K562 (cell line): Measurements from ENCODE around the gene OR12D3. TPM values are rescaled to one million over a fixed set of nuclear protein-coding genes. Genes with fewer than 3 reads are reported as not detected.

Source experiments
- ATAC-seq: fragments of 200-7000 bp; cut with Tn5 transposase; 3 replicates; pipeline ENCODE4 v1.9.1; 2020; ENCODE audit warnings: moderate library complexity
- BruUV-seq: library from RNA; stranded (reverse); fragments of 400-500 nt; replicated peaks from 2 replicates; lab custom pipeline; 2021; lab: Mats Ljungman, UMichigan
- CTCF ChIA-PET: fragments of 300-600 bp; formaldehyde crosslinking; extraction: SDS; loops from one replicate; lab custom pipeline; 2021; ENCODE audit warnings: low intra/inter-chr PET ratio; lab: Yijun Ruan, JAX
- POLR2A ChIA-PET: fragments of 300-600, 350-650 bp; sonication (Branson Sonifier 250); formaldehyde crosslinking; extraction: SDS; loops from one replicate; lab custom pipeline; 2021; ENCODE audit warnings: antibody characterized with exemption, inconsistent platforms; lab: Yijun Ruan, JAX
- DNase-seq, 4 experiments: peaks; one replicate each; pipeline versions ENCODE4 v3.0.0 to v3.0.0-alpha.2; 2011 to 2018; ENCODE audit warnings: low spot score in 3 of 4, mixed read lengths in 3 of 4; ENCODE audit errors: extremely low read depth in 1 of 4
- FAIRE-seq: peaks from 2 replicates; lab custom pipeline; 2011; peaks lifted over from hg19 to GRCh38; lab: Jason Lieb, UNC
- H2AFZ ChIP-seq: 2 replicates; pipeline ENCODE4 v1.6.0; 2011; ENCODE audit warnings: low read depth, low read length, control low read depth, inconsistent platforms
- H3K27ac ChIP-seq: fragments of 200-600 bp; 3 replicates; pipeline ENCODE4 v1.8.0; 2011; ENCODE audit warnings: low read depth, mild to moderate bottlenecking, control low read depth, inconsistent platforms, low read length, moderate library complexity, mixed read lengths; ENCODE audit errors: extremely low read depth
- H3K27me3 ChIP-seq, 2 experiments: fragments of 300-600 bp in 1 of 2; 2 replicates in 1 of 2; 3 replicates in 1 of 2; pipeline versions ENCODE4 v1.6.0 to v1.8.0; 2011; ENCODE audit warnings: inconsistent platforms in 2 of 2, low read length in 2 of 2, mild to moderate bottlenecking in 1 of 2, mixed read lengths in 1 of 2, moderate library complexity in 1 of 2; ENCODE audit not compliant: control insufficient read depth in 2 of 2, insufficient read depth in 2 of 2
- H3K36me3 ChIP-seq: fragments of 300-600 bp; 3 replicates; pipeline ENCODE4 v1.8.0; 2011; ENCODE audit warnings: mild to moderate bottlenecking, low read length, inconsistent platforms; ENCODE audit not compliant: control insufficient read depth, insufficient read depth
- H3K4me1 ChIP-seq, 2 experiments: fragments of 200-600 bp in 1 of 2; replicated peaks in 1 of 2; 2 replicates in 1 of 2; 3 replicates in 1 of 2; pipeline versions ENCODE4 v1.5.1 to v1.8.0; 2011; ENCODE audit warnings: inconsistent platforms in 2 of 2, low read length in 2 of 2, mild to moderate bottlenecking in 1 of 2, mixed read lengths in 1 of 2, moderate library complexity in 1 of 2; ENCODE audit not compliant: control insufficient read depth in 2 of 2, insufficient read depth in 2 of 2
- H3K4me2 ChIP-seq: 2 replicates; pipeline ENCODE4 v1.6.1; 2011; ENCODE audit warnings: low read length, control low read depth, inconsistent platforms, mixed read lengths; ENCODE audit not compliant: insufficient read depth
- H3K4me3 ChIP-seq: fragments of 200-600 bp; sonication (generic), shearing (Covaris generic); 2 replicates; pipeline ENCODE4 v1.5.1; 2016; ENCODE audit warnings: control low read depth, inconsistent platforms
- H3K79me2 ChIP-seq: fragments of 200-600 bp; 3 replicates; pipeline ENCODE4 v1.8.0; 2011; ENCODE audit warnings: low read length, inconsistent platforms; ENCODE audit not compliant: control insufficient read depth, insufficient read depth
- H3K9ac ChIP-seq, 2 experiments: 2 replicates each; pipeline versions ENCODE4 v1.6.0 to v1.6.1; 2011; ENCODE audit warnings: low read depth in 2 of 2, low read length in 2 of 2, control low read depth in 1 of 2, inconsistent platforms in 1 of 2, mild to moderate bottlenecking in 1 of 2, mixed read lengths in 1 of 2; ENCODE audit not compliant: insufficient read depth in 1 of 2
- H3K9me1 ChIP-seq: one replicate; pipeline ENCODE4 v1.6.0; 2011; ENCODE audit warnings: inconsistent platforms, mild to moderate bottlenecking, low read length, moderate library complexity; ENCODE audit not compliant: control insufficient read depth, insufficient read depth
- H3K9me3 ChIP-seq: replicated peaks from 2 replicates; pipeline ENCODE4 v1.5.1; 2011; ENCODE audit warnings: low read depth, low read length, inconsistent platforms; ENCODE audit not compliant: control insufficient read depth, insufficient read depth
- H4K20me1 ChIP-seq: replicated peaks from 2 replicates; pipeline ENCODE4 v1.6.1; 2011; ENCODE audit warnings: low read length, inconsistent platforms, mixed read lengths; ENCODE audit not compliant: control insufficient read depth, insufficient read depth
- L3MBTL2 ChIP-seq: fragments of 450-650 bp; IDR thresholded peaks from 2 replicates; pipeline ENCODE4 v1.6.1; 2016; ENCODE audit warnings: mild to moderate bottlenecking, moderate library complexity
- WGBS: fragments of 100-300 bp; shearing (Covaris generic); methylation state at CpG from one replicate; pipeline ENCODE4 v1.1.6; 2016; ENCODE audit warnings: low coverage, mixed read lengths; ENCODE audit not compliant: insufficient coverage; ENCODE audit errors: missing lambda C conversion rate; 5-methylcytosine and 5-hydroxymethylcytosine counted together
- in situ Hi-C: fragments of 300-500 bp; cut with MboI; formaldehyde crosslinking; loops from 4 replicates; pipeline ENCODE4 v1.15.0; 2018; ENCODE audit warnings: inconsistent platforms, mixed read lengths
- intact Hi-C: fragments of 100-400 bp; cut with micrococcal nuclease; formaldehyde crosslinking; loops from 2 replicates; pipeline ENCODE4 v1.14.2; 2022
- polyA plus RNA-seq, 8 experiments: library from polyadenylated mRNA; depleted of rRNA in 4 of 8; stranded (reverse) in 5 of 8; unstranded in 3 of 8; fragments of >200 nt; fragmentation: Nextera tagmentation in 2 of 8; fragmentation: Illumina TruSeq in 1 of 8; extraction: Ambion mirVana in 2 of 8; extraction: Trizol in 1 of 8; gene quantifications; 2 replicates each; pipeline versions ENCODE4 v1.2.1 to v1.2.3, GENCODE V29; 2011 to 2014; ENCODE audit warnings: inconsistent platforms in 1 of 8, missing spikeins in 1 of 8
- total RNA-seq, 7 experiments: library from RNA; depleted of rRNA in 6 of 7; stranded (reverse); fragments of >200 nt in 6 of 7; fragmentation: Illumina TruSeq in 2 of 7; extraction: Trizol in 2 of 7; gene quantifications; 2 replicates each; pipeline versions ENCODE4 v1.2.1 to v1.2.3, GENCODE V29; 2011 to 2021; ENCODE audit warnings: low replicate concordance in 1 of 7
- TF ChIP-seq, protein P1 (sequence below): fragments of 450-650 bp; IDR thresholded peaks from 2 replicates; pipeline ENCODE4 v1.6.1; 2016; ENCODE audit warnings: mild to moderate bottlenecking, moderate library complexity

Gene OR12D3
- total and polyA plus RNA-seq, 9 of the 15 experiments (the other 6 are each of a cell fraction or from before 2014, with no cell fraction given), result not detected

DNA sequence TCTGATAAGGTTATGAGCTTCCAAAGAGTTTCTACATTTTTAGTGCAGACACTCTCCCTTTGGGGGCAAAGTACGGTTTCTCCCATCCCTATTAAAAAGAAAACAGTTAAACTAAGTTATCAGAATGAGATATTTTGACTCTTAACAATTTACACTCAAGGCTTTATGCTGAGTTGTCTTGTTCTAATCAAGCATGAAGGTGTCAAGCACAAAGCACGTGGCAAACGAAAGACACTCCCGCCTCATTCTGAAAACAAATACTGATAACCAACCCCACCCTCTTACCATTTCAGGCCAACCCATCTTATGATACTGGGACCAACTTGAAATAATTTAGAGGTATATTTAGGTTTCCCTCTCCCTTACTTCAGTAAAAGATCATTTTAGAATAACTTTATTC lies 49.3 kb downstream of the OR12D3 start:
- CTCF ChIA-PET, result no interaction called here
- Histone ChIP-seq H3K9me3 (no peaks in the 10 kb centered on the region), H3K9me1 (no peaks in the 10 kb centered on the region), H3K79me2 (no peaks in the 10 kb centered on the region), H3K36me3 (no peaks in the 10 kb centered on the region), H3K4me3 (no peak overlapping the region), H3K27me3 (no peaks in the 10 kb centered on the region), H4K20me1 (no peaks in the 10 kb centered on the region), H2AFZ (no peak overlapping the region), H3K4me1 (no peaks in the 10 kb centered on the region), H3K4me2 (no peak overlapping the region), H3K27ac (no peak overlapping the region), H3K9ac (no peak overlapping the region)
- 1% methylated on average over 4 of the region's 4 CpGs for WGBS
- DNase-seq, result no peak
- in situ Hi-C loops (no loop called here), intact Hi-C loops (no loop called here)
- no TSS peak for BruUV-seq
- POLR2A ChIA-PET, result interaction anchor here (1.0 kb wide), 1 partner anchor 42 kb away, joined by 4 read pairs; no protein-coding TSS in a partner anchor
- no peak for FAIRE-seq
- ATAC-seq, result no peak
- TF ChIP-seq, protein P1, sequence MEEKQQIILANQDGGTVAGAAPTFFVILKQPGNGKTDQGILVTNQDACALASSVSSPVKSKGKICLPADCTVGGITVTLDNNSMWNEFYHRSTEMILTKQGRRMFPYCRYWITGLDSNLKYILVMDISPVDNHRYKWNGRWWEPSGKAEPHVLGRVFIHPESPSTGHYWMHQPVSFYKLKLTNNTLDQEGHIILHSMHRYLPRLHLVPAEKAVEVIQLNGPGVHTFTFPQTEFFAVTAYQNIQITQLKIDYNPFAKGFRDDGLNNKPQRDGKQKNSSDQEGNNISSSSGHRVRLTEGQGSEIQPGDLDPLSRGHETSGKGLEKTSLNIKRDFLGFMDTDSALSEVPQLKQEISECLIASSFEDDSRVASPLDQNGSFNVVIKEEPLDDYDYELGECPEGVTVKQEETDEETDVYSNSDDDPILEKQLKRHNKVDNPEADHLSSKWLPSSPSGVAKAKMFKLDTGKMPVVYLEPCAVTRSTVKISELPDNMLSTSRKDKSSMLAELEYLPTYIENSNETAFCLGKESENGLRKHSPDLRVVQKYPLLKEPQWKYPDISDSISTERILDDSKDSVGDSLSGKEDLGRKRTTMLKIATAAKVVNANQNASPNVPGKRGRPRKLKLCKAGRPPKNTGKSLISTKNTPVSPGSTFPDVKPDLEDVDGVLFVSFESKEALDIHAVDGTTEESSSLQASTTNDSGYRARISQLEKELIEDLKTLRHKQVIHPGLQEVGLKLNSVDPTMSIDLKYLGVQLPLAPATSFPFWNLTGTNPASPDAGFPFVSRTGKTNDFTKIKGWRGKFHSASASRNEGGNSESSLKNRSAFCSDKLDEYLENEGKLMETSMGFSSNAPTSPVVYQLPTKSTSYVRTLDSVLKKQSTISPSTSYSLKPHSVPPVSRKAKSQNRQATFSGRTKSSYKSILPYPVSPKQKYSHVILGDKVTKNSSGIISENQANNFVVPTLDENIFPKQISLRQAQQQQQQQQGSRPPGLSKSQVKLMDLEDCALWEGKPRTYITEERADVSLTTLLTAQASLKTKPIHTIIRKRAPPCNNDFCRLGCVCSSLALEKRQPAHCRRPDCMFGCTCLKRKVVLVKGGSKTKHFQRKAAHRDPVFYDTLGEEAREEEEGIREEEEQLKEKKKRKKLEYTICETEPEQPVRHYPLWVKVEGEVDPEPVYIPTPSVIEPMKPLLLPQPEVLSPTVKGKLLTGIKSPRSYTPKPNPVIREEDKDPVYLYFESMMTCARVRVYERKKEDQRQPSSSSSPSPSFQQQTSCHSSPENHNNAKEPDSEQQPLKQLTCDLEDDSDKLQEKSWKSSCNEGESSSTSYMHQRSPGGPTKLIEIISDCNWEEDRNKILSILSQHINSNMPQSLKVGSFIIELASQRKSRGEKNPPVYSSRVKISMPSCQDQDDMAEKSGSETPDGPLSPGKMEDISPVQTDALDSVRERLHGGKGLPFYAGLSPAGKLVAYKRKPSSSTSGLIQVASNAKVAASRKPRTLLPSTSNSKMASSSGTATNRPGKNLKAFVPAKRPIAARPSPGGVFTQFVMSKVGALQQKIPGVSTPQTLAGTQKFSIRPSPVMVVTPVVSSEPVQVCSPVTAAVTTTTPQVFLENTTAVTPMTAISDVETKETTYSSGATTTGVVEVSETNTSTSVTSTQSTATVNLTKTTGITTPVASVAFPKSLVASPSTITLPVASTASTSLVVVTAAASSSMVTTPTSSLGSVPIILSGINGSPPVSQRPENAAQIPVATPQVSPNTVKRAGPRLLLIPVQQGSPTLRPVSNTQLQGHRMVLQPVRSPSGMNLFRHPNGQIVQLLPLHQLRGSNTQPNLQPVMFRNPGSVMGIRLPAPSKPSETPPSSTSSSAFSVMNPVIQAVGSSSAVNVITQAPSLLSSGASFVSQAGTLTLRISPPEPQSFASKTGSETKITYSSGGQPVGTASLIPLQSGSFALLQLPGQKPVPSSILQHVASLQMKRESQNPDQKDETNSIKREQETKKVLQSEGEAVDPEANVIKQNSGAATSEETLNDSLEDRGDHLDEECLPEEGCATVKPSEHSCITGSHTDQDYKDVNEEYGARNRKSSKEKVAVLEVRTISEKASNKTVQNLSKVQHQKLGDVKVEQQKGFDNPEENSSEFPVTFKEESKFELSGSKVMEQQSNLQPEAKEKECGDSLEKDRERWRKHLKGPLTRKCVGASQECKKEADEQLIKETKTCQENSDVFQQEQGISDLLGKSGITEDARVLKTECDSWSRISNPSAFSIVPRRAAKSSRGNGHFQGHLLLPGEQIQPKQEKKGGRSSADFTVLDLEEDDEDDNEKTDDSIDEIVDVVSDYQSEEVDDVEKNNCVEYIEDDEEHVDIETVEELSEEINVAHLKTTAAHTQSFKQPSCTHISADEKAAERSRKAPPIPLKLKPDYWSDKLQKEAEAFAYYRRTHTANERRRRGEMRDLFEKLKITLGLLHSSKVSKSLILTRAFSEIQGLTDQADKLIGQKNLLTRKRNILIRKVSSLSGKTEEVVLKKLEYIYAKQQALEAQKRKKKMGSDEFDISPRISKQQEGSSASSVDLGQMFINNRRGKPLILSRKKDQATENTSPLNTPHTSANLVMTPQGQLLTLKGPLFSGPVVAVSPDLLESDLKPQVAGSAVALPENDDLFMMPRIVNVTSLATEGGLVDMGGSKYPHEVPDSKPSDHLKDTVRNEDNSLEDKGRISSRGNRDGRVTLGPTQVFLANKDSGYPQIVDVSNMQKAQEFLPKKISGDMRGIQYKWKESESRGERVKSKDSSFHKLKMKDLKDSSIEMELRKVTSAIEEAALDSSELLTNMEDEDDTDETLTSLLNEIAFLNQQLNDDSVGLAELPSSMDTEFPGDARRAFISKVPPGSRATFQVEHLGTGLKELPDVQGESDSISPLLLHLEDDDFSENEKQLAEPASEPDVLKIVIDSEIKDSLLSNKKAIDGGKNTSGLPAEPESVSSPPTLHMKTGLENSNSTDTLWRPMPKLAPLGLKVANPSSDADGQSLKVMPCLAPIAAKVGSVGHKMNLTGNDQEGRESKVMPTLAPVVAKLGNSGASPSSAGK, result 0 out of 2 replicates have a peak, but pooled peaks have one; percentile 35
- peak; percentile 54; the same call in 1 of the 2 replicates for TF ChIP-seq L3MBTL2
